Inflammatory macrophage treated with lipopolysaccharide for 1 hour (primary cell): ENCODE measurements around the gene CAMK1D.
A peak's percentile ranks its signal among the peaks of the same experiment; 100 is the strongest.

Source experiments
- DNase-seq, 2 donors: peaks; one replicate each; pipeline ENCODE4 v3.0.0-alpha.2; 2020 to 2022

The CAMK1D gene

DNA sequence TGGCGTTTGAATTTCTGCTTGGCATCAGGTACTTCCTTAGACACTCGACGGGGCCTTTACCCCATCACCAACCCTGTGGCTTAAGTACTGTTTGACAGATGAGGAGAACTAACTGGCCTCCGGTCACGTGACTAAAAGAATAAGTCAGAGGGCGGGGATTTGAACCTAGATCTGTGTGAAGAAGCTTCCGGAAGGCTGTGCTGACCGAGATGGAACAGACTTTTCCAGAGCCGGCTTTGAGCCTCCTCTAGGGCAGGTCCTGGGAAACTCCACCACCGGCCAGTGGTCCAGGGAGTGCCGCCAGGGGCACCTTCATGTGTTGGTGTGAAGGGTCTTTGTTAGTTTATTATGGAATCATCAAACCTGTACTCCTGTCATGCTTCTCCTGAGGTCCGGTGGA is 26.9 kb downstream of the CAMK1D start:
- no peak for DNase-seq

GRCh38 chr10:12377658-12378290 is 28.4 kb downstream of the CAMK1D start:
- no peak for DNase-seq

- no peak for DNase-seq
Observed at GRCh38 chr10:12380999-12381398, 31.7 kb downstream of the CAMK1D start.

DNA sequence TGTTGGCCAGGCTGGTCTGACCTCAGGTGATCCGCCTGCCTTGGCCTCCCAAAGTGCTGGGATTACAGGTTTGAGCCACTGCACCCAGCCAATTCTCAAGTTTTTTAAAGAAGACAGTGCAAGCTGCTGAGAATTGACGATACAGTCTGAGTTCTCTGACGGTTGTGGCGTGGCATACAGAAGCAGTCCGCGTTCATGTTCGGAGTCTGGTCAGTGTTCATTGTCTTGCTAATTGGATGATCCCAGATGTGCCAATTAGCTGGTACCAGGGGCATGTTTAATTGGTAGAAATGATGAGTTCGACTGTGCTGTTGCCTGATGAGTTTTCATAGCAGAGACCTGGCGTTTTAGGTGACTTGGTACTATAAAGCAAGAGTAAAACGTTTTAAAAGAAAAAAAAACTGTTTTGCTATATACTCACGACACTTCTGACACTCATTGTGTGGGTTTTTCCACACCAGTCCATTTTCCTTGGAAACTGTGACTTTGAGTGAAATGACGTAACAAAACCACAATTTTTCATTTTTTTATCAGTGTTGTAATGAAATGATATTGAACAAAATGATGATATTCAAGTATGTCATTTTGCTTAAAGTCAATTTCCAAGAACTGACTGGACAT is 32.3 kb downstream of the CAMK1D start:
- DNase-seq = peak in 1 of 2 donors; percentile 9

DNA sequence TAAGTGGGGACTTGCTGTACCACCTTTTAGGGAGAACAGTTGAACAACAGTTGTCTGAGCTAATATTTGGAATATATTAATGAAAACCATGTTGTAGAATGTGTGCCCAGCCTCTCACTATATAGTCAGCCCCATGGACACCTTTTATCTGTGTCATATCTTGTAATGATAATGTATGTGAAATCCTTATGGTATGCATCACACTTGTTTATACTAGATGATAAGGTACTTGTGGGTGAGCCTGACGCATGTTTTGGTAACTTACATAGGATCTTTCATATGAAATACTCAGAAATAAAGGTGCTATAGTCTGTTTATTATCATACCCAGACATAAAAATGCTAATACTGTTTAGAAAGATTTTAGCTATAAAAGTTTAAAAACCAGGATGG is 32.8 kb downstream of the CAMK1D start:
- no peak for DNase-seq

DNA sequence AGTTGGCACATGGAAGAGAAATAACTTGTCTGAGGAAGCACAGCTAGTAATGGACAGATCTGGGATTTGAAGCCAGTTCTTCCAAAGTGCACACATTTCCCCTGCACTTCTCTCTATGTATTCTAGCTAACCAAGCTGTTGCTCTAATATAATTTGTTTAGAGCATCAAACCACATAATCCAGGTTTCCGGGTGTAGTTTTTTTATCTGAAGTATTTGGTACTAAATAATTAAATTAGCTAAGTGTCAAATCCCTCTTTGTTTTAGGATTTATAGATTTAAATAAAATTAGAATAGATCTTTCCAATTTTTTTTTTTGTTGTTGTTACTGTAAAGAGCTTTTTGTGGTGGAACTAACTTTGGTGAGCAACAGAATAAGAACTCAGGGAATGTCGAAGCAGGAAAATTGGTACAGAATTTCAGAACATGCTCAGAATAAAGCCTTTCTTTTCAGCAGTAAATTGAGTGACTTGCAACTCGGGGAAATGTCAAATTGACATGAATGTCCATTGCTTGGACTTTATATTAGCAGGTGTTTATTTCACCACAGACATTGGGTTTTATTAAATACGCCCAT is 33.7 kb downstream of the CAMK1D start:
- no peak for DNase-seq

GRCh38 chr10:12384906-12385305 is 35.6 kb downstream of the CAMK1D start:
- DNase-seq = no peak

DNA sequence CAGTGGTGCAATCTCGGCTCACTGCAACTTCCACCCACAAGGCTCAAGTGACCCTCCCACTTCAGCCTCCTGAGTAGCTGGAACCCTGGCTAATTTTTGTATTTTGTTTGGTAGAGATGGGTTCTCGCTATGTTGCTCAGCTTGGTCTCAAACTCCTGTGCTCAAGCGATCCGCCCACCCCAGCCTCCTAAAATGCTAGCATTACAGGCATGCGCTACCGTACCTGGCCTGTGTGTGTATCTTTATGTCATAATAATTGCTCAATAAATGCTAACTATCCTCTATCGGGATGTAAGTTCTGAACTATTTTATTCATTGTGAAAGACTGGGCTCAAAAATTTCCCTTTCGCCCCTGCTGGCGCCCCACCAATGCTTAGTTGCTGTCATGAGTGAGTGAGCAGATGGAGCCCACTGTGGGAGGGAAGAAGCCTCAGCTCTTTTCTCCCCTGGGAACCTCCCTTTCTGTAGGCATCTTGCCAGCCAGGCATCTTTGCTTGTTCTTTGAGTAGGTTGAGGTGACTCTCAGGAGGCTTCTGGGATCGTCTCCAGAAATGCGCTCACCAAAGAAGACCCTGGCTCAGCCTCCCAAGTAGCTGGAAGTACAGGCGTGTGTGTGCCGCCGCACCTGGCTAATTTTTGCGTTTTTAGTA is 38.3 kb downstream of the CAMK1D start:
- DNase-seq = peak in 1 of 2 donors; percentile 16

GRCh38 chr10:12388671-12389070 is 39.3 kb downstream of the CAMK1D start:
- no peak for DNase-seq

- no peak for DNase-seq
Observed at GRCh38 chr10:12389154-12389734, 39.9 kb downstream of the CAMK1D start.

- no peak for DNase-seq
Observed at GRCh38 chr10:12390733-12391132, 41.4 kb downstream of the CAMK1D start.

- no peak for DNase-seq
Observed at GRCh38 chr10:12391206-12391605, 41.9 kb downstream of the CAMK1D start.

DNA sequence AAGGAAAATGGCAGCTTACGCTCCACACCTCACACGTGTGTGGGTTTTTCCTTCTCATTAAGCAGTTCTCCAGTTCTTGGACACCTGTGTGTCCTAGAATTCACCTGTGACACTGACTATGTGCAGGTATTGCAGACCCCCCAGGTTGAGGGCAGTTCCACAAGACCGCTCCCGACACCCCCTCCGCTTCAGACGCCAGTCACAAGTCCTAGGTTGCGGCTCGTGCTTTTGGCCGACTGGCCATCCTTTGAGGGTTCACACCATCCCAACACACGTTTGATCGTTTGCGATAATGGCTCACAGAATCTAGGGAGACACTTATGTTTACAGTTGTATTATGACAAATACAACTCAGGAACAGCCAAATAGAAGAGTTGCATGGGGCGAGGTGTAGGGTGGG is 44.5 kb downstream of the CAMK1D start:
- DNase-seq = no peak

DNA sequence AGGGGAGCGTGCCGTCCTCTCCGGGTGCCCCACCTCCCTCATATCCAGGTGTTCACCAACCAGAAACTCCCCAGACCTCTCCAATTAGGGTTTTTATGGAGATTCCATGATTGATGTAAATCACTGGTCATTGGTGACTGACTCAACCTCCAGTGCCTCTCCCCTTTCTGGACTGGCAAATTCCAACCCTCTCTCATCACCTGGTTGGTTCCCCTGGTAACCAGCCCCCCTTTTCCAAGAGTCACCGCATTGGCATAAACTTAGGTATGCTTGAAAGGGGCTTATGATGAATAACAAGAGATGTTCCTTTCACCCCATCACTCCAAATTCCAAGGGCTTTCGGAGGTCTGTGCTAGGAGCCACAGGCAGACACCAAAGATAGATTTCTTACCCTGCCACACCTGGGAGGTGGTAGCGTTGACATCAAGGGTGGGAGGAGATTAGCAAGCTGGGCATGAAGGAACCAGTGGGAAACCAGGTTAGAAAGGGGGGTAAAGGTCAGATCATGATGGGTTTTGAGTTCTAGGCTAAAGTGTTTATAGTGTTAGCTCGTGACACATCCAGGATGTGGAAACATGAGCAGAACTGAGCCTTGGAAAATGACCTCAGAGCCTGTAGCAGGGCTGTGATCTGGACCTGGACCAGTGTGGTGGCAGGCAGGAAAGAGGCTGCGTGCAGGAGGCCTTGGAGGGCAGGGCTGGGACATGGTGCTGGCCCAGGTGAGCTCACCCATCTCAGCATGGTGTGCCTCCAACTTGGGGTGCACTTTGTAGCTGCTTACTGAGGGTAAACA is 45.1 kb downstream of the CAMK1D start:
- DNase-seq = no peak

DNA sequence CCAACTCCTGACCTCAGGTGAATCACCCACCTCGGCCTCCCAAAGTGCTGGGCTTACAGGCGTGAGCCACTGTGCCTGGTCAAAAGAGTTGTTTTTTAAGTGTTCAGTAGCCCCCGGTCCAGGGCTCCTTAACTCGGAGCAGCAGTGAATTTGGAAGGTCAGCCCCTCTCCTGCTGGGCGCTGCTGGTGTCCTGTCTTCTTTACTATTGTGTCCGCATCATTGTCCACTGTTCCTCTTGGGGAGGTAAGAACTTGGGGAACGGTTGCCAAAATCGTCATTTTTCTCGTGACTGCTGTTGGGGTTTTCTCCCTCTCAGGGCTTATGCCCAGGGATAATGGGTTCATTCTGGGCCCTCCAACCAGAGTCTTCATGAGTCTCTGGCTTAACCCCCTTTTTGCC is 46.7 kb downstream of the CAMK1D start:
- DNase-seq = no peak

GRCh38 chr10:12396567-12396966 is 47.2 kb downstream of the CAMK1D start:
- DNase-seq = no peak

- no peak for DNase-seq
Observed at GRCh38 chr10:12397147-12397896, 48.0 kb downstream of the CAMK1D start.

GRCh38 chr10:12397941-12398340 is 48.6 kb downstream of the CAMK1D start:
- no peak for DNase-seq

DNA sequence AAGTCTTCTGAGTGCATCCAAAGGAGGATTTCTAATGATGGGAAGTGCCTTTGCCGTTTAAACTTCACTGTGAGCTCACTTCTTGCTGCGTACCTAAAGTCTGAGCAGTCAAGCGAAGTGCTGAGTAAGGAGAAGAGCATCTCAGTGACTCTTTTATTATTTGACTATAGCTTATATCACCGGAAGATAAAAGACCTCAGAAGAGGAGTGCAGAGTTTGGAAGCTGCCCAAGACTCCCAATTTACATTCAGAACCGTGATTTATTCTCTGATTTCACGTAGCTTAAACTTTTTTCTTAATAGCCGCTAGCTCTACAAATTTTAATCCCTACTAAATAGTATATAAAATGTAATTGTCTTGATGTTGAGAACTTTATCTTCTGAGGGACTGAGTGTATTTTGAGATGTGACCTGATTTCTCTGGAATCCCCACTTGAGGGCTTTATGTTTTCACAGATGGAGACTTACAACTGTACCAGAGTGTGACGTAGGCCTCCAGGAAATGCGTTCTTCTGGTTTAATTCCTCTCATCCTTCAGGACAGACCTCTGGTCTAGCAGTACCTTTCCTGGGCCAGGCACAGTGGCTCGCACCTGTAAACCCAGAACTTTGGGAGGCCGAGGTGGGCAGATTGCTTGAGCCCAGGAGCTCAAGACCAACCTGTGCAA is 51.1 kb downstream of the CAMK1D start:
- DNase-seq = no peak

GRCh38 chr10:12401466-12401865 is 52.1 kb downstream of the CAMK1D start:
- DNase-seq = no peak

DNA sequence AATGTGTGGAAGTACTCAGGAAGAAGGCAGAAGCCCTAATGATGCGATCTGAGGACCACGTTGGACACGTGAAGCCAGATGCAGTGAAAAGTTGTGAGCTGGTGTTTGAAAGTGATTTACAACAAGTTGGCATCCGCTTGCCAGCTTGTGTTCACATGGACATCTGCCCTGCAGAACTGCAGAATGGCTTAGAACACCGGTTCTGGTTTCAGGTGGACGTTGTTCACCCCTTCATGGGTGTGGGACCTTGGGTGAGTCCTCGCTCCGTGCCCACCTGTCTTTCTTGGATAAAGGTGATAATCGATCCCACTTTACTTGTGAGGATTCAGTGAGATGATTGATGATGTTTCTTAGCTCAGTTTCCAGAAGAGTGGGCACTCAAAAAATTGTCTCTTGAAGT is 53.8 kb downstream of the CAMK1D start:
- DNase-seq = no peak
